ENCODE measurements around the gene EFCAB8.

Gene EFCAB8

DNA sequence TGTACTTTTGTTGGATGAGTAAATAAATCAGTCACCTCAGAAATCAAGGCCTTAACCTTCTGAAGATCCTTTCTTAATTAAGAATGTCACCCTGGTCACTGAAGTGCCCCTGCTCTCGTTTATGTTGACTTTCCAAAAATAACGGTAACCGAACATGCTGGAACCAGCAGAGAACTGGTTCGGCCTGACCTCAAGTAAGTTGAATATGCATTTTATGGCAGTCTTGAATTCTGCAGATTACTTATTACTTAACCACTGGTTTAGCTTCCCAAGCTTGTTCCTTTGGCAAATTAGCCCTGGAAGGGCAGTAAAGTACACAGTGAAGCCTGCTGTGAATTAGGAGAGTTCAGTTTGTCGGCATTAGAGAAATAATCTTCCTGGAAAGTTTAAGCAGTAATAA lies 26.7 kb upstream of the EFCAB8 start:
- Histone ChIP-seq H3K4me1 (ENCODE audit: insufficient read depth, low read length) (peaks cover 3% of the 10 kb centered on the region), H3K9me3 (ENCODE audit: low read length) (peaks cover 1% of the 10 kb centered on the region), H3K27me3 (ENCODE audit: insufficient read depth, low read length) (no peaks in the 10 kb centered on the region), H3K4me3 (ENCODE audit: low read length) (no peak overlapping the region), H3K36me3 (ENCODE audit: insufficient read depth, low read length) (peaks cover 66% of the 10 kb centered on the region), H2AFZ (ENCODE audit: low read depth, low read length) (no peak overlapping the region)

DNA sequence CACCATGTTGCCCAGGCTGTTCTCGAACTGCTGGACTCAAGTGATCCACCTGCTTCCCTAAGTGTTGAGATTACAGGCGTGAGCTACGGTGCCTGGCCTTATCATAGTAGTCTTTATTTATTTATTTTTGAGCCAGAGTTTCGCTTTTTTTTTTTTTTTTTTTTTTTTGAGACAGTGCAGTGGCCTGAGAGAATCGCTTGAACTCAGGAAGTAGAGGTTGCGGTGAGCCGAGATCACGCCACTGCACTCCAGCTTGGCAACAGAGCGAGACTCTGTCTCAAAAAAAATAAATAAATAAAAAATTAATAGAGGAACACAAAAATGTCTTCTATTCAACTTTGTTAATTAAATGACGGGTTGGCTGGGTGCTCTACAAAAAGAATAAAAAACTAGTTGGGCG lies 26.1 kb upstream of the EFCAB8 start:
- no peak overlapping the region for H3K4me3 ChIP-seq (ENCODE audit: low read length)
- H3K36me3 ChIP-seq (ENCODE audit: insufficient read depth, low read length), result peaks cover 68% of the 10 kb centered on the region
- H2AFZ ChIP-seq (ENCODE audit: low read depth, low read length), result no peak overlapping the region
- peaks cover 3% of the 10 kb centered on the region for H3K4me1 ChIP-seq (ENCODE audit: insufficient read depth, low read length)
- no peaks in the 10 kb centered on the region for H3K27me3 ChIP-seq (ENCODE audit: insufficient read depth, low read length)
- H3K9me3 ChIP-seq (ENCODE audit: low read length), result peaks cover 1% of the 10 kb centered on the region

DNA sequence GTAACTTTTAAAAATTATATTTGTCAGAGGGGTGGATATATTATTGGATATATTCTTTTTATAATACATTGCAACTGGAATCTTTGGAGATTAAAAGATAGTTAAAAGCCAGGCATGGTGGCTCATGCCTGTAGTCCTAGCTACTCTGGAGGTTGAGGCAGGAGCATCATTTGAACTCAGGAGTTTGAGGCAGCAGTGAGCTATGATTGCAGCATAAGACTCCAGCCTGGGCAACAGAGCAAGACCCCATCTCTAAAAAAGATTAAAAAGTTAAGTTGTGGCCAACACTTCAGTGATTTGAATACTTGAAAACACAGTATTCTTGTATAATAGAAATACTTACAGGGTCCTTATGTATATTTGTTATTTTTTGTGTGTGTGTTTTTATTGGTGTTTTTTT lies 23.8 kb upstream of the EFCAB8 start:
- no peaks in the 10 kb centered on the region for H3K27me3 ChIP-seq (ENCODE audit: insufficient read depth, low read length)
- no peaks in the 10 kb centered on the region for H3K4me1 ChIP-seq (ENCODE audit: insufficient read depth, low read length)
- H3K36me3 ChIP-seq (ENCODE audit: insufficient read depth, low read length), result peaks cover 72% of the 10 kb centered on the region

DNA sequence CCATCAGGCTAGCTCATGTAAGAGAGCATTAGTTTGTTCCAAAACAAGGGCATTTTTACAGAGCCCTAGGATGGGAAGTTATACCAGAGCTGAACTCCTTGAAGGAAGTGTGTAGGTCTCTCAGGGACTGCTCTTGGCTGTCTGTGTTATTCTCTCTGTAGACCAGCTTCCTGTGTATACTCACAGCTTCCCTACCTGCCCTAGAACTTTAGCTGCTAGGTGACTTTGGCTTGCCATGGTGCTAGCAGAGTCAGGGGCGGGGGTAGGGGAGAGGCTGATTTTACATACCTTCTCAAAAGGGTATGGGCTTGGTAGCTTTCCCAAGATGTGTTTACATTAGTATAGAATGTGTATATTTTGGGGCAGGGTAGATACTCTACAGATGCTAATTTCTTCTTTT lies 21.6 kb upstream of the EFCAB8 start:
- no peaks in the 10 kb centered on the region for H3K4me1 ChIP-seq (ENCODE audit: insufficient read depth, low read length)
- no peak overlapping the region for H3K4me3 ChIP-seq (ENCODE audit: low read length)
- no peaks in the 10 kb centered on the region for H3K9me3 ChIP-seq (ENCODE audit: low read length)
- no peak overlapping the region for H2AFZ ChIP-seq (ENCODE audit: low read depth, low read length)
- H3K27me3 ChIP-seq (ENCODE audit: insufficient read depth, low read length), result no peaks in the 10 kb centered on the region
- peaks cover 73% of the 10 kb centered on the region for H3K36me3 ChIP-seq (ENCODE audit: insufficient read depth, low read length)

More for the DNA sequence above, 23.8 kb upstream of the EFCAB8 start:
- Histone ChIP-seq H3K9me3 (ENCODE audit: low read length) (peaks cover 1% of the 10 kb centered on the region), H2AFZ (ENCODE audit: low read depth, low read length) (no peak overlapping the region), H3K4me3 (ENCODE audit: low read length) (no peak overlapping the region)

DNA sequence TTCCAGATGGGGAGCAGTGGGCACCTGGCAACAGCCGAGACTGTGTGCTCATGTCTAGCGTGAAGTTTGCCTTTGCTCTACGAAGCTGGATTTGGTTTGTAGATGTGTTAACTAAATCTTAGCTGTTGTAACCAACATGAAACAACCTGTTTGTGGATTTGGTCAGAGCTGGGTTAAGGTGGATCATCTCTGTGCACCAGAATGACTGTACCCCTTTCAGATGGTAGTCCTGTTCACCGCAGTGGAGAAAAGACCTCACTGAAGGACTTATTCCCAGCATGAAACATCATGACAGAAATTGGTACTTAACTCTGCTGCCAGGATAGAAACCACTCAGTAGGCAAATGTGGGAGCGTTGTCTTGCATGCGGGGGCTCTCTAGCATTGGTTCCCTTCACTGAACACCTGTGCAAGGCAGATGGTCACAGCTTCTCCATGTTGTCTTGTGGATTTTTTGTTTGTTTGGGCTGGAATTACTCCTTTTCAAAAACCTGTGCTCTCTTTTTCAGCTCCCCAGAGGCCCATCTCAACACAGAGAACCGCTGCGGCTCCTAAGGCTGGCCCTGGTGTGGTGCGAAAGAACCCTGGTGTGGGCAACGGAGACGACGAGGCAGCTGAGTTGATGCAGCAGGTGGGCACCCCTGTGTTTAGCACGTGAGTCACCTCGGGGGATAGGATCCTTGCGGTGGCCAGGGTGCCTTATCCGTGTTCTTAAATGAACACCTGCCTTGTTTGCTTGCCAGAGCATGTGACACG lies 19.3 kb upstream of the EFCAB8 start:
- H3K4me3 ChIP-seq (ENCODE audit: low read length), result no peak overlapping the region
- no peak overlapping the region for H2AFZ ChIP-seq (ENCODE audit: low read depth, low read length)
- H3K4me1 ChIP-seq (ENCODE audit: insufficient read depth, low read length), result no peaks in the 10 kb centered on the region
- H3K27me3 ChIP-seq (ENCODE audit: insufficient read depth, low read length), result no peaks in the 10 kb centered on the region
- H3K36me3 ChIP-seq (ENCODE audit: insufficient read depth, low read length), result peaks cover 76% of the 10 kb centered on the region
- no peaks in the 10 kb centered on the region for H3K9me3 ChIP-seq (ENCODE audit: low read length)

DNA sequence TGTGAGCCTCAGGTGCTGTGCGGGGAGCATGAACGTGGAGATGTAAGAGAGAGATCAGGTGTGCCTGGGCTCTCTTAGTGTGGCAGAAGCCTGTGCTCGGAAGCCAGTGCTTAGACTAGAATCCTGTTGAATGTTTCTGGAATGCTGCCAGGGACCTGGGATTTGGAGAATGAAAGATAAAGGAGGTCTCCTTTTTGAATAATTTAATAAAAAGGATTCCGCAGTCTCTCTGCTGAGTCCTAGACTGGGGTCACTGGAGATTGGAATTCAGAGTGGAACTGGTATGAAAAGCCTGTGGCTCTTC lies 18.8 kb upstream of the EFCAB8 start:
- Histone ChIP-seq H2AFZ (ENCODE audit: low read depth, low read length) (no peak overlapping the region), H3K27me3 (ENCODE audit: insufficient read depth, low read length) (no peaks in the 10 kb centered on the region), H3K36me3 (ENCODE audit: insufficient read depth, low read length) (peaks cover 78% of the 10 kb centered on the region), H3K9me3 (ENCODE audit: low read length) (no peaks in the 10 kb centered on the region), H3K4me3 (ENCODE audit: low read length) (no peak overlapping the region), H3K4me1 (ENCODE audit: insufficient read depth, low read length) (no peaks in the 10 kb centered on the region)

DNA sequence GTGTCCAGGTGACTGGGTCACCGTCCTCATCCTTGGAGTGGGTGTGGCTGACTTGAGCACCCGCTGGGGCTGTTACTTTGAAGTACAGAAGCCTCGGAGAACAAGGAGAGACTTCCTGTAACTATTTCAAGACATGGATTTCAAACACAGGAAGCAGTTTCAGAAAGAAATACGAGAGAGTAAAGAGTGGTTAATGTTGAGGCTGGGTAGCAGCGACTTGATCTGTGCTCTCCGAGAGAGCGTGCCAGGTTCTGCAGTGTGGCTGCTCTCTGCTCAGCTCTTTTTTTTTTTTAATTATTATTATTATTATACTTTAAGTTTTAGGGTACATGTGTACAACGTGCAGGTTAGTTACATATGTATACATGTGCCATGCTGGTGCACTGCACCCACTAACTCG lies 17.5 kb upstream of the EFCAB8 start:
- Histone ChIP-seq H3K4me3 (ENCODE audit: low read length) (no peak overlapping the region), H3K36me3 (ENCODE audit: insufficient read depth, low read length) (peaks cover 80% of the 10 kb centered on the region), H3K27me3 (ENCODE audit: insufficient read depth, low read length) (no peaks in the 10 kb centered on the region), H2AFZ (ENCODE audit: low read depth, low read length) (no peak overlapping the region), H3K9me3 (ENCODE audit: low read length) (no peaks in the 10 kb centered on the region), H3K4me1 (ENCODE audit: insufficient read depth, low read length) (no peaks in the 10 kb centered on the region)

DNA sequence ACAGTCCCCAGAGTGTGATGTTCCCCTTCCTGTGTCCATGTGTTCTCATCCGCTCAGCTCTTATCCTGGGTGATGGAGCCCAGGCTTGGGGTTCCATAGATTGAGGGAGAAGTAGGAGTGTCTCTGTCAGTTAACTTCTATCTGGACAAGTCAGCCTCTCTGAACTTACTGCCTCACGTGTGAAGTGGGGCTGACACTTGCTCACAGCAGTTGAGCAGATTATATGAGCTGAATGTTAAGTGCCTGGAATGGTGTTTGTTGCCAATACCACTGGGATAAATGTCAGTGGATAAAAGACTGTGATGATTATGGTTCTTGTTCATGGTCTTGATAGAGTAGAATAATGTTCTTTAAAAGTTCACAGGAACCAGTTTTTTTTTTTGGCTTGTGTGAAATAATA lies 17.1 kb upstream of the EFCAB8 start:
- H3K36me3 ChIP-seq (ENCODE audit: insufficient read depth, low read length), result peaks cover 80% of the 10 kb centered on the region

DNA sequence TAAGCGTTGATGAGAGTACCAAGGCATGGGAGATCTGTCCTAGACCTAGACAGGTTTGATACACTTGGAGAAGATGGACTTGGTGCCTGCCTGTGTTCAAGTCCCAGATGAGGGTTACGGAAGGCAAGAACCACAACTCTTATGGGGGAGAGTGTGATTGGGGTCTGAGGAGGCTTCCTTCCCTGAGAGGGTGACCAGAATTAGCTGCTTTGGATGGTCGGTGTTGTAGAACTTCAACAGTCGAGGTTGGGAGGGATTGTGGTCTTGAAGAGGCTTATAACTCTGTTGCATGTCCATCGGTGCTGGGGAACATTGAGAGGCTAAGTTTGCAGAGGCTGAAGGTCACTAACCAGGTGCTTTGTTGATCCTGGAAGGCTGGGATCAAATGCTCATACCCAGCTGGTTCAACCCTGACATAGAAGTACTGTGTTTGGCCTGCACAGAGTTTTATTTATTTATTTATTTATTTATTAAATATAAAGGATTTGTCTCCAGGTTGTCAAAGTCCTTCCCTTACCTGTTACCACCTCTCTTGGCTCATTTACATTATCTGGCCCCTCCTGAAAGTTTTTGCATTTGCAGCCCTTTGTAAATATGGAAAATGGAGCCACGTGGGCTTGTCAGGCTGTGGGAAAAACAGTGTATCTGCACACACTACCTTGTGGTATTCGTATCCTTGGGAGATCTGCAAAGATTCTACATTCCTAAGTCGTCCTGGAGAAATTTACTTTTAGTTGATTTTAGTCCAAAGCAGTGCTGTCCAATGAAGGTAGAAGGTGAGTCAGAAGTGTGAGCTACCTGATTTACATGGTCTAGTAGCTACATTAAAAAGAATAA lies 15.8 kb upstream of the EFCAB8 start:
- H3K4me1 ChIP-seq (ENCODE audit: insufficient read depth, low read length), result no peaks in the 10 kb centered on the region
- H3K9me3 ChIP-seq (ENCODE audit: low read length), result no peaks in the 10 kb centered on the region
- no peaks in the 10 kb centered on the region for H3K27me3 ChIP-seq (ENCODE audit: insufficient read depth, low read length)
- H3K4me3 ChIP-seq (ENCODE audit: low read length), result no peak overlapping the region
- peaks cover 81% of the 10 kb centered on the region for H3K36me3 ChIP-seq (ENCODE audit: insufficient read depth, low read length)
- no peak overlapping the region for H2AFZ ChIP-seq (ENCODE audit: low read depth, low read length)

More for the DNA sequence above, 17.1 kb upstream of the EFCAB8 start:
- Histone ChIP-seq H3K4me1 (ENCODE audit: insufficient read depth, low read length) (no peaks in the 10 kb centered on the region), H2AFZ (ENCODE audit: low read depth, low read length) (no peak overlapping the region), H3K4me3 (ENCODE audit: low read length) (no peak overlapping the region), H3K27me3 (ENCODE audit: insufficient read depth, low read length) (no peaks in the 10 kb centered on the region), H3K9me3 (ENCODE audit: low read length) (no peaks in the 10 kb centered on the region)

DNA sequence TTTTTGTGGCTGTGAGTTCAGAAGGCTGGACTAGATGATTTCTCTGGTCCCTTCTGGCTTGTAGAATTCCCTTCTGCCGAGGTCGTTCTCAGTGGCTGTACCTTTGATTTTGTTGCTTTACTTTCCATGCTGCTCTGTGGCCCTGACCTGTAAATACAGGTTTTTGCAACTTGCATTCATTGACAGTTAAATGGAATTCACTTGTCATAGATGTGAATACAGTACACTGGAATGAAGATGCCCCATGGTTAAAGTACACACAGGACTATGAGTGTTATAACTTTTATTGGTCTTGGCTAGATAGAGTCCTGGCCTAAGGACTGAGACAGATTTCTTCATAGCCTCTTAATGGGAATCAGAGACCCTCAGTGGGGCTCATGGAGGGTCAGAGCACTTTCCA lies 12.9 kb upstream of the EFCAB8 start:
- no peak overlapping the region for H3K4me3 ChIP-seq (ENCODE audit: low read length)
- peaks cover 73% of the 10 kb centered on the region for H3K36me3 ChIP-seq (ENCODE audit: insufficient read depth, low read length)

DNA sequence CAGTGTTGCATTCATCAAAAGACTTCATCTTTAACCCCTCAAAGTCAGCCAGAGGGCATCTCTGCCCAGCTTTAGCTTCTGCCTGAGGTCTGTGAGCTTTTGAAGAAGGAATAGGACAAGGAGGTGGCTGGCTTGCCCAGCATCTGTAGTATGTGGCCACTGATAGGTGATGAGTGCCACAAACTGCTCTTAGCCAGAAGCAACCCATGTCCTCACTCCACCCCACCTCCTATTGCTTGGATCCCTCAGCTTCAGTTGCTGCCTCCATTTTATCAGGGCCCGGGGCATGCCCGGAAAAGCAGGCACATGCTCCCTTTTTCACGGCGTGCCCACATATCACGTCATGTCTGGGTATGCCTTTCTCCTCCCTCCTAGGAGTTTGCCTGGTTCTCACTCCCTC lies 11.9 kb upstream of the EFCAB8 start:
- Histone ChIP-seq H3K4me3 (ENCODE audit: low read length) (no peak overlapping the region), H3K4me1 (ENCODE audit: insufficient read depth, low read length) (no peaks in the 10 kb centered on the region), H3K36me3 (ENCODE audit: insufficient read depth, low read length) (peaks cover 73% of the 10 kb centered on the region), H2AFZ (ENCODE audit: low read depth, low read length) (no peak overlapping the region), H3K9me3 (ENCODE audit: low read length) (no peaks in the 10 kb centered on the region), H3K27me3 (ENCODE audit: insufficient read depth, low read length) (no peaks in the 10 kb centered on the region)

More for the DNA sequence above, 12.9 kb upstream of the EFCAB8 start:
- Histone ChIP-seq H3K9me3 (ENCODE audit: low read length) (no peaks in the 10 kb centered on the region), H3K4me1 (ENCODE audit: insufficient read depth, low read length) (no peaks in the 10 kb centered on the region), H3K27me3 (ENCODE audit: insufficient read depth, low read length) (no peaks in the 10 kb centered on the region), H2AFZ (ENCODE audit: low read depth, low read length) (no peak overlapping the region)

DNA sequence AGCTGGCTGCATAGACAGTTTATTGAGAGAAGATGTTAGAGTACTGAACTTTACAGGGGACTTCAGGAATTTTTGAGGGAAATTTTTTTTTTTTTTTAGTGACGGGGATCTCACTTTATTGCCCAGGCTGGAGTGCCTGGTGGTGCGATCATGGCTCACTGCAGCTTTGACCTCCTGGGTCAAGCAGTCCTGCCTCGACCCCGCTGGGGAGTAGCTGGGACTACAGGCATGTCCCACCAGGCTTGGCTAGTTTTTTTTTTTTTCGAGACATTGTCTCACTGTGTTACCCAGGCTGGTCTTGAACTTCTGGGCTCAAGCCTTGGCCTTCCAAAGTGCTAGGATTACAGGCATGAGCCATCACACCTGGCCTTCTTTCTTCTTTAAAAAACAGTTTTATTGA lies 10.8 kb upstream of the EFCAB8 start:
- Histone ChIP-seq H2AFZ (ENCODE audit: low read depth, low read length) (no peak overlapping the region), H3K4me1 (ENCODE audit: insufficient read depth, low read length) (no peaks in the 10 kb centered on the region), H3K9me3 (ENCODE audit: low read length) (no peaks in the 10 kb centered on the region), H3K4me3 (ENCODE audit: low read length) (no peak overlapping the region), H3K36me3 (ENCODE audit: insufficient read depth, low read length) (peaks cover 68% of the 10 kb centered on the region), H3K27me3 (ENCODE audit: insufficient read depth, low read length) (no peaks in the 10 kb centered on the region)

DNA sequence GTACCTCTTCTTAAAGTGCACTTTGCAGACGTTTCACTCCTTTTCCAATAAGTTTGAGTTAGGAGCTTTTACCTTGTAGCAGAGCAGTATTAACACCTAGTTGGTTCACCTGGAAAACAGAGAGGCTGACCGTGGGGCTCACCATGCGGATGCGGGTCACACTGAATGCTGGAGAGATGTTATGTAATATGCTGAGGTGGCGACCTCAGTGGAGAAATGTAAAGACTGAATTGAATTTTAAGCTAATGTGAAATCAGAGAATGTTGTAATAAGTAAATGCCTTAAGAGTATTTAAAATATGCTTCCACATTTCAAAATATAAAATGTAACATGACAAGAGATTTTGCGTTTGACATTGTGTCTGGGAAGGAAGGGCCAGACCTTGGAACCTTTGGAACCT lies 9.9 kb upstream of the EFCAB8 start:
- peaks cover 66% of the 10 kb centered on the region for H3K36me3 ChIP-seq (ENCODE audit: insufficient read depth, low read length)
- H3K27me3 ChIP-seq (ENCODE audit: insufficient read depth, low read length), result no peaks in the 10 kb centered on the region

More for the DNA sequence above, 9.9 kb upstream of the EFCAB8 start:
- Histone ChIP-seq H2AFZ (ENCODE audit: low read depth, low read length) (no peak overlapping the region), H3K4me1 (ENCODE audit: insufficient read depth, low read length) (no peaks in the 10 kb centered on the region), H3K4me3 (ENCODE audit: low read length) (no peak overlapping the region), H3K9me3 (ENCODE audit: low read length) (no peaks in the 10 kb centered on the region)

Measured in neuron (in vitro differentiated cells).